ENCODE results near the gene PPP1R2.

Gene PPP1R2

GRCh38 chr3:195566797-195567196 lies 23.7 kb upstream of the PPP1R2 start:
- no peak overlapping the region for H3K4me3 ChIP-seq (ENCODE audit: low read length)
- DNase-seq (ENCODE audit: low read depth), result no peak
- TF ChIP-seq, protein P1, sequence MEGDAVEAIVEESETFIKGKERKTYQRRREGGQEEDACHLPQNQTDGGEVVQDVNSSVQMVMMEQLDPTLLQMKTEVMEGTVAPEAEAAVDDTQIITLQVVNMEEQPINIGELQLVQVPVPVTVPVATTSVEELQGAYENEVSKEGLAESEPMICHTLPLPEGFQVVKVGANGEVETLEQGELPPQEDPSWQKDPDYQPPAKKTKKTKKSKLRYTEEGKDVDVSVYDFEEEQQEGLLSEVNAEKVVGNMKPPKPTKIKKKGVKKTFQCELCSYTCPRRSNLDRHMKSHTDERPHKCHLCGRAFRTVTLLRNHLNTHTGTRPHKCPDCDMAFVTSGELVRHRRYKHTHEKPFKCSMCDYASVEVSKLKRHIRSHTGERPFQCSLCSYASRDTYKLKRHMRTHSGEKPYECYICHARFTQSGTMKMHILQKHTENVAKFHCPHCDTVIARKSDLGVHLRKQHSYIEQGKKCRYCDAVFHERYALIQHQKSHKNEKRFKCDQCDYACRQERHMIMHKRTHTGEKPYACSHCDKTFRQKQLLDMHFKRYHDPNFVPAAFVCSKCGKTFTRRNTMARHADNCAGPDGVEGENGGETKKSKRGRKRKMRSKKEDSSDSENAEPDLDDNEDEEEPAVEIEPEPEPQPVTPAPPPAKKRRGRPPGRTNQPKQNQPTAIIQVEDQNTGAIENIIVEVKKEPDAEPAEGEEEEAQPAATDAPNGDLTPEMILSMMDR (conservative IDR thresholded peaks at IDR 0.05; ENCODE audit: low read depth, low read length), result no peak

DNA sequence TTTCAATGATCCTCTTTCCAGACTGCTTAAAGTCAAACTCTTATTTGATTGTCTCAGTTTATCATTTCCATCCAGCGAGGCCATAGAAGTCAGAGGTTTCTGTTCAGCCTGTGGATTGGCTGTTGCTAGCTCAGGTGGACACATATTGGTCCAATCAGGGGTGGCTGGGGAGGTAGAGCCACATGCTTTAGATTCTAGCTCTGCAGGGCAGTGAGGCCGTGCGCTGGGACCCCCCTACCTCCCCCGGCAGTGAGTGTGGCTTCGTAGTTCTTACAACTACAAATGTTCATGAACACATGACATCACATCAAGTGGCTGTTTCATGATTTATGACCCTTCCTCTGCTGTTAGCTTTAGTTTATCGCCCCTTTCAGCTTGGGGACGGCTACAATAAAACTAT lies 22.6 kb upstream of the PPP1R2 start:
- H3K4me3 ChIP-seq (ENCODE audit: low read length), result peak overlapping the region; percentile 2
- no peak for DNase-seq (ENCODE audit: low read depth)
- TF ChIP-seq, protein P1 (conservative IDR thresholded peaks at IDR 0.05; ENCODE audit: low read depth, low read length), result no peak

DNA sequence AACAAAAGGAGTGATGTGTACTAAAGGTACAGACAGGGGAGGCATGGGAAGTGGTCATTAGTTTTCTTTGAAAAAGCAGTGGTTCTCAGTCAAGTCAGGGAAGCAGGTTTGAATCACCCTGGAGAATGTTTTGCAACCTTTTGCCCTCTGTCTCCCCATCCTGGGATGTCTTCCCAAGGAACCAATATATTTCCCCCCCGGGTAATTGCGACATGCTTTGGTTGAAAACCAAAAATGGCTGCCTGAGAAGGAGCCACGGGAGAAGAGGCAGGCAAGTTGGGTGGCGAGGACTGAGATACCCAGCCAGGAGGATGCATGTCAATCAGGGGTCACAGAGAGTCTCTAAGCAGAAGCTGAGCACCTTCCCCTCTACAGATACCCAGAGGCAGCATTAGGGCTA lies 20.2 kb upstream of the PPP1R2 start:
- DNase-seq (ENCODE audit: low read depth), result no peak
- no peak overlapping the region for H3K4me3 ChIP-seq (ENCODE audit: low read length)
- TF ChIP-seq, protein P1 (conservative IDR thresholded peaks at IDR 0.05; ENCODE audit: low read depth, low read length), result no peak

DNA sequence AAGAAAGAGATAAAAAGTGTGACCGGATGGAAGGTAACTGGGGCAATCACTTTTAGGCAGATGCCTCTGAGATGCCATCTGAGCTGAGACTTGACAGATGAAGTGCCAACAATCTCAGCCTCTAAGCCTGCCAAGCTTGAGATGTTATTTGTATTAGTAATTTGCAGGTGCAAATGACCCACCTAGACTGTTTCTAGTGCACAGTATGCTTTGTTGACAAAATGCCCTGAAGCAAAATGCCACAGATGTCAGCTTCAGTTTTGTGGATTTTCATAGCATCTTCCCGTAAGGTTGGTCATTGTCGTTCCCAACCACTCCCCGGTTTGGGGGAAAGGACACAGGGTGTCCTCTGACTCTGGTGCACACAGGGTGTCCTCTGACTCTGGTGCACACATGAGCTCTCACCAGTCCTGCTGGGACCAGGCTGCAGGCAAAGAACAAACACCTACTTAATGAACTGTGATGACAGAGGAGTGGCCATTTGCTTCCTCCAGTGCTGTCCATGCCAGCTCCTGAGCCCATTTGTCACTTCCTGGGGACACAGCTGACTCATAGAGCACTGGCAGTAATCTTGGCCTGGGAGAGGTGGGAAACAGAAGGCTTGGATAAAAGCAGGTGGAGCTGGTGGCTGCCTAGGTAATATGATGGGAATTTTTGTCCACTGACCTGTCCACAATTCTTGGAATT lies 16.7 kb upstream of the PPP1R2 start:
- H3K4me3 ChIP-seq (ENCODE audit: low read length), result no peak overlapping the region

DNA sequence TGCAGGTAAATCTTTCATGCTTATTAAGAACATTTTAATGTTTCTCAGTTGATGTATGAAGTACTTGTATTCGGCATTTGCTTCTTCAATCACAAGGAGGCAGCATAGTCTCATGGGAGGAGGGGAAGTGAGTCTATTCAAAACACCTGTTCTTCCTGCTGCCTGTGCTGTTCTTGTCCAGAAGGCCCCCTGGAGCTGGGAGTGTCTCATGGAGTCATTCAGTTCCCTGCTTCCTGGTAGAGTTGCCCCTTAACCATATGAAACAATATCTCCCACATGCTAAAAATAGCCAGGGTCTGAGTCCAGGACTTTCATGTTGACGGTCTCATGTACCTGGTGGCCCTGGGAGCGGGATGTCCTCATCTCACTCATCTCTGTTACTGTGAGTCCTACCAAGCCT lies 15.5 kb upstream of the PPP1R2 start:
- DNase-seq (ENCODE audit: low read depth), result no peak
- no peak overlapping the region for H3K4me3 ChIP-seq (ENCODE audit: low read length)
- TF ChIP-seq, protein P1 (conservative IDR thresholded peaks at IDR 0.05; ENCODE audit: low read depth, low read length), result peak; percentile 55

More for the DNA sequence above, 16.7 kb upstream of the PPP1R2 start:
- TF ChIP-seq, protein P1 (conservative IDR thresholded peaks at IDR 0.05; ENCODE audit: low read depth, low read length), result no peak
- DNase-seq (ENCODE audit: low read depth), result no peak

- H3K4me3 ChIP-seq (ENCODE audit: low read length), result no peak overlapping the region
- no peak for DNase-seq (ENCODE audit: low read depth)
- TF ChIP-seq, protein P1 (conservative IDR thresholded peaks at IDR 0.05; ENCODE audit: low read depth, low read length), result no peak
Measured at GRCh38 chr3:195557322-195557721, 14.2 kb upstream of the PPP1R2 start.

GRCh38 chr3:195556390-195556789 lies 13.3 kb upstream of the PPP1R2 start:
- TF ChIP-seq, protein P1 (conservative IDR thresholded peaks at IDR 0.05; ENCODE audit: low read depth, low read length), result peak; percentile 30
- no peak overlapping the region for H3K4me3 ChIP-seq (ENCODE audit: low read length)
- DNase-seq (ENCODE audit: low read depth), result no peak
